ENCODE measurements around the gene OBSCN. TPM values are rescaled to one million over a fixed set of nuclear protein-coding genes. Genes with fewer than 3 reads are reported as not detected.

The OBSCN gene
- total RNA-seq, 1 donor from 2014 or later = 39.4 TPM

DNA sequence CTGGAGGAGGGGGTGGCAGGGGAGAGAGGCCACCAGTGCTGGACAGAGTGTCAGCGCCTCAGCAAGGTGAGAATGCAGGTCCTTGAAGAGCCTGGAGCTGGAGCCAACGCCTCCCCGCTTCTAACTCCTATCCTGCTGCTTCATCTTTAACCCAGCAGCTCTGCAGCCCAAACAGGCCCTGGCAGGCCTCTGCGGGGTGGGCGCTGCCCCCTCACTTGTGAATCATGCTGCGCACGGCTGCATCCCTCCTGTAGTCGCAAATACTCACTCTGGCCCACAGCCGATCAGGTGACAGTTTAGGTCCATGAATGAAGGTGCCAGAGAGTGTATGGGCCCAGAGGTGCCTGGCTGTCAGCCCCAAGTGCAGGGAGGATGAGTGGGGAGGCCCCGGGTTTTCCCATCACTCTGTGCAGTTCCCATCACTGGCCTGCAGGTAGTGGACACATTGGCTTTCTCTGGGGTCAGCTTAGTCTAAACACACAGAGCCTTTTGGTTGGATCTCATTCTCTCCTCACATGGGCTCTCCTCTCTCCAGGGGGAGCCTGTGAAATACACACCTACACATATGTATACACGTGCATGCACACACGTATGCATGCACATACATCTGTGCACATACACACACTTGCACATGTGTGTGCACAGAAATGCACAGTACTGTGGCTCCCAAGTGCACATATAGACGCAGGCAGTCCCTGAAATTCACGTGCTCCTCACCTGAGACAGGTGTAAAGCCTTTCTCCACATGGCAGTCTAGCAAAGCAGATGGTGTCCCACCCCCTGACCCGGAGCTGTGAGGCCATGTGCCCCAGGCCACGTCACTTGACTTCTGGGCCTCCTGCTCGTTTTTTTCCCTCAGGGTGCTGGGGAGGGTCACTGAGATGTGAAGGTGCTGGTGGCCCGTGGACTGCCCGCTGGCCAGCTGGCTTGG, 146.8 kb downstream of the OBSCN start:
- H3K36me3 ChIP-seq = no peaks in the 10 kb centered on the region
- no peaks in the 10 kb centered on the region for H3K27me3 ChIP-seq
- DNase-seq (no peak), ATAC-seq (no peak)
- TF ChIP-seq, protein P1, sequence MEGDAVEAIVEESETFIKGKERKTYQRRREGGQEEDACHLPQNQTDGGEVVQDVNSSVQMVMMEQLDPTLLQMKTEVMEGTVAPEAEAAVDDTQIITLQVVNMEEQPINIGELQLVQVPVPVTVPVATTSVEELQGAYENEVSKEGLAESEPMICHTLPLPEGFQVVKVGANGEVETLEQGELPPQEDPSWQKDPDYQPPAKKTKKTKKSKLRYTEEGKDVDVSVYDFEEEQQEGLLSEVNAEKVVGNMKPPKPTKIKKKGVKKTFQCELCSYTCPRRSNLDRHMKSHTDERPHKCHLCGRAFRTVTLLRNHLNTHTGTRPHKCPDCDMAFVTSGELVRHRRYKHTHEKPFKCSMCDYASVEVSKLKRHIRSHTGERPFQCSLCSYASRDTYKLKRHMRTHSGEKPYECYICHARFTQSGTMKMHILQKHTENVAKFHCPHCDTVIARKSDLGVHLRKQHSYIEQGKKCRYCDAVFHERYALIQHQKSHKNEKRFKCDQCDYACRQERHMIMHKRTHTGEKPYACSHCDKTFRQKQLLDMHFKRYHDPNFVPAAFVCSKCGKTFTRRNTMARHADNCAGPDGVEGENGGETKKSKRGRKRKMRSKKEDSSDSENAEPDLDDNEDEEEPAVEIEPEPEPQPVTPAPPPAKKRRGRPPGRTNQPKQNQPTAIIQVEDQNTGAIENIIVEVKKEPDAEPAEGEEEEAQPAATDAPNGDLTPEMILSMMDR (IDR thresholded peaks at IDR 0.05) = no peak
- no peaks in the 10 kb centered on the region for H3K4me1 ChIP-seq
- no peak overlapping the region for H3K27ac ChIP-seq
- intact Hi-C loops (cut with DNase I) = no loop called here
- no peaks in the 10 kb centered on the region for H3K9me3 ChIP-seq
- H3K4me3 ChIP-seq = no peak overlapping the region

GRCh38 chr1:228356897-228357680, 149.2 kb downstream of the OBSCN start:
- H3K9me3 ChIP-seq = no peaks in the 10 kb centered on the region
- intact Hi-C loops (cut with DNase I) = no loop called here
- no peaks in the 10 kb centered on the region for H3K36me3 ChIP-seq
- ATAC-seq = no peak
- DNase-seq = no peak
- H3K4me1 ChIP-seq = no peaks in the 10 kb centered on the region
- H3K27me3 ChIP-seq = no peaks in the 10 kb centered on the region
- TF ChIP-seq, protein P1 (IDR thresholded peaks at IDR 0.05) = no peak
- no peak overlapping the region for H3K27ac ChIP-seq
- no peak overlapping the region for H3K4me3 ChIP-seq

- intact Hi-C loops (cut with DNase I) = no loop called here
- Histone ChIP-seq H3K27ac (no peak overlapping the region), H3K4me3 (no peak overlapping the region), H3K4me1 (no peaks in the 10 kb centered on the region), H3K9me3 (no peaks in the 10 kb centered on the region), H3K36me3 (no peaks in the 10 kb centered on the region), H3K27me3 (no peaks in the 10 kb centered on the region)
- TF ChIP-seq, protein P1 (IDR thresholded peaks at IDR 0.05) = no peak
- no peak for DNase-seq
- ATAC-seq = no peak
Measured at GRCh38 chr1:228358039-228358763, 150.4 kb downstream of the OBSCN start.

DNA sequence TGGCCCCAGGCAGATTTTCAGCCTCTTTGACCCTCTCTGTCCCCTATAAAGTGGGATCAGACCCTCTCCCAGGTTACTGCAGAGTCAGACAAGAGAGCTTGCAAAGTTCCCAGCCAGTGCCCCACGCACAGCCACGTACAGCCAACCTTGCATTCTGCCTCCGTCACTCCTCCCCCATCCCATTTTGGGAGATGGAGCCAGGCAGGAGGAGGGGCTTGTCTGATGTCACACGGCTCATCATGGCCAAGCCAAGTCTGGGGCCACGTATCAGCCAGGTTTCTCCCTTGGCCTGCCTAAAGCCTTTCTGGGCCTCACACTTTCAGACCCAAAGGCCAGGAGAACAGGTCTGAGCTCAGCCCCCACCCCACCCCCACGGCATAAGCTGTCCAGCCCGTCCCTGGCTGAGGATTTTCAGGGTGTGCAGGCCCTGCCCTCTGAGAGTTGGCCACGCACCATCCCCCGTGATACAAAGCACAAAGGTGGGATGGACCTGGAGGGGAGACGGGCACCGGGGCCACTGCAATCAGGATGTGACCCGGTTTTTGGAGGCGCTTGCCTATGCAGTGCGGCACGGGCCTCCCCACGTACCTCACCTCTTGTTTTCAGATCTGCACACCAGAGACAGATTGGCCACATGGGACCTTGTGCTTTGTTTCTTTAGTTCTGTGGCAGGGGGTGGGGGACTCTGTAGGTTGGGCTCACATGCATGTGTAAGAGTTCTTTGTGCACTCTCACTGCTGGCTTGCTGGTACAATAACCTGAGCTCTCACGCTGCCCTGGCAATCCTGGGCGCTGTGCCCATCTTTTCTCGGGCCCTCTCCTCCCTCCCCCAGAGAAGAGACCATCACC, 151.1 kb downstream of the OBSCN start:
- Histone ChIP-seq H3K27me3 (no peaks in the 10 kb centered on the region), H3K9me3 (no peaks in the 10 kb centered on the region), H3K27ac (no peak overlapping the region), H3K36me3 (no peaks in the 10 kb centered on the region), H3K4me3 (no peak overlapping the region), H3K4me1 (no peaks in the 10 kb centered on the region)
- DNase-seq (no peak), ATAC-seq (no peak)
- TF ChIP-seq, protein P1 (IDR thresholded peaks at IDR 0.05) = no peak
- intact Hi-C loops (cut with DNase I) = no loop called here
